AG09319 (cell line): ENCODE results near the gene ASB3.

Experiments
- DNase-seq: peaks from one replicate; pipeline ENCODE4 v3.0.0-alpha.2; 2010; ENCODE audit warnings: low read depth; ENCODE audit errors: extremely low read depth
- CTCF ChIP-seq: IDR thresholded peaks from 2 replicates; pipeline ENCODE4 v1.5.1; 2011; ENCODE audit warnings: low read depth, mild to moderate bottlenecking, inconsistent platforms, low read length, moderate library complexity

Gene ASB3

GRCh38 chr2:53697686-53698085 is 89.1 kb downstream of the ASB3 start:
- TF ChIP-seq CTCF, result no peak
- DNase-seq, result no peak

GRCh38 chr2:53697092-53697491 is 89.7 kb downstream of the ASB3 start:
- no peak for DNase-seq
- no peak for TF ChIP-seq CTCF

GRCh38 chr2:53695575-53695974 is 91.2 kb downstream of the ASB3 start:
- no peak for TF ChIP-seq CTCF
- DNase-seq, result no peak

- no peak for DNase-seq
- no peak for TF ChIP-seq CTCF
Measured at GRCh38 chr2:53694096-53694771, 92.5 kb downstream of the ASB3 start.

- no peak for TF ChIP-seq CTCF
Measured at GRCh38 chr2:53690876-53691275, 95.9 kb downstream of the ASB3 start.

GRCh38 chr2:53672881-53673522 is 113.8 kb downstream of the ASB3 start:
- no peak for TF ChIP-seq CTCF
- DNase-seq, result no peak

More at GRCh38 chr2:53690876-53691275, 95.9 kb downstream of the ASB3 start:
- no peak for DNase-seq

GRCh38 chr2:53670331-53670730 is 116.4 kb downstream of the ASB3 start:
- TF ChIP-seq CTCF, result no peak
- no peak for DNase-seq
